ENCODE measurements around the gene CLDN9.

DNA sequence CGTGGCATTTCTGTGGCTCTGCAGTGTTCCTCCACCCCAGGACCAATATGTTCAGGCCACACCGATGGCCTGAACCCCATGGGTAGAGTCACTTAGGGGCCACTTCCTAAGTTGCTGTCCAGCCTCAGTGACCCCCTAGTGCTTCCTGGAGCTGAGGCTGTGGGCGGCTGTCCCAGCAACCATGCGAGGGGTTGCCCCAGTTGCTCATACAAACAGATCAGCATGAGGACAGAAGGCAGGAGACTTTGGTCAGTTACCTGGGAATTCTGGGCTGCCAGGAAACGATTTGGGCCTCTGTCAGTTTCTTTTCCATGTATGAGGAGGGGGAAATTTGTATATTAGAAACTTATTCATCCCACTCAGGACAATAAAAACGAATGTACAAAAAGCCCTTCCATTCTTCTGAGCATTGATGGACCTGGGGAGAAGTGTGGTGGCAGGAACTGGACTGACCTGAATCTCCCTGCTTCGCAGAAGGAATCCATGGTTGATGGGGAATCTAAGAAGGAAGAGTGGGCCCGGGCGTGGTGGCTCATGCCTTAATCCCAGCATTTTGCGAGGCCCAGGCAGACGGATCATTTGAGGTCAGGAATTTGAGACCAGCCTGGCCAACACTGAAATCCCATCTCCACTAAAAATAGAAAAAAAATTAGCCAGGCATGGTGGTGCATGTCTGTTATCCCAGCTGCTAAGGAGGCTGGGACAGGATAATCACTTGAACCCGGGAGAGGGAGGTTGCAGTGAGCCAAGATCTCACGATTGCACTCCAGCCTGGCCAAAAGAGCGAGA lies 47.8 kb downstream of the CLDN9 start:
- TF ChIP-seq, protein P1, sequence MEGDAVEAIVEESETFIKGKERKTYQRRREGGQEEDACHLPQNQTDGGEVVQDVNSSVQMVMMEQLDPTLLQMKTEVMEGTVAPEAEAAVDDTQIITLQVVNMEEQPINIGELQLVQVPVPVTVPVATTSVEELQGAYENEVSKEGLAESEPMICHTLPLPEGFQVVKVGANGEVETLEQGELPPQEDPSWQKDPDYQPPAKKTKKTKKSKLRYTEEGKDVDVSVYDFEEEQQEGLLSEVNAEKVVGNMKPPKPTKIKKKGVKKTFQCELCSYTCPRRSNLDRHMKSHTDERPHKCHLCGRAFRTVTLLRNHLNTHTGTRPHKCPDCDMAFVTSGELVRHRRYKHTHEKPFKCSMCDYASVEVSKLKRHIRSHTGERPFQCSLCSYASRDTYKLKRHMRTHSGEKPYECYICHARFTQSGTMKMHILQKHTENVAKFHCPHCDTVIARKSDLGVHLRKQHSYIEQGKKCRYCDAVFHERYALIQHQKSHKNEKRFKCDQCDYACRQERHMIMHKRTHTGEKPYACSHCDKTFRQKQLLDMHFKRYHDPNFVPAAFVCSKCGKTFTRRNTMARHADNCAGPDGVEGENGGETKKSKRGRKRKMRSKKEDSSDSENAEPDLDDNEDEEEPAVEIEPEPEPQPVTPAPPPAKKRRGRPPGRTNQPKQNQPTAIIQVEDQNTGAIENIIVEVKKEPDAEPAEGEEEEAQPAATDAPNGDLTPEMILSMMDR (IDR thresholded peaks at IDR 0.05): no peak
- TF ChIP-seq POLR2A (IDR thresholded peaks at IDR 0.05): no peak
